GM18870 (cell line): ENCODE results near the gene INSRR.

ENCODE experiments used
- ATAC-seq: cut with Tn5 transposase; IDR thresholded peaks from one replicate; pipeline ENCODE4 v1.9.1; 2021; ENCODE audit warnings: moderate library complexity; ENCODE audit not compliant: unreplicated experiment

Gene INSRR

DNA sequence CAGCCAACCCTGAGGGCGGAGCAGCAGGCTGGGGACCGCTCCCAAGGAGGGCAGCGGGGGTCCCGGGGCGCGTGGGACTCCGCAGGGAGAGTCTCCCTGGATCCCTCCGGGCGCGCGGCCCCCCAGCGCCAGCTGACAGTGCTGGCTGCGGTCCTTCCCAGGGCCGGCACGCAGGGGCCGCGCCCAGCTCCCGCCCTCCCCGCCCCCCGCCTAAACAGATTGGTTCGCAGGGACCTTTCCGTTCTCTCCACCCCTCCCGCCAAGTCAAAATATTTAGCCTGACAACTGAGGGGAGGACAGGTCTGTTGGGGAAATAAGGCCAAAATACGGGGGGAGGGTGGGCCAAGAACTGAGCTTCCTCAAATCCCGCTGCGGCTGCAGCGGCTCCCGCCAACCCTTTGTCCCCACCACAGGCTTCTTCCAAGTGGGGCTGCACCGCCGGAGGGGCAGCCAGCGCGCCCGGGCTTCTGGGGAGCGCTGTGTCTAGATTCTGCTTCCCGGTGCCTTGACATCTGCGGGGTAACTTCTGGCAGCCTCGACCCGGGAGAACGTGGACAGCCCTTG lies at the start of gene INSRR:
Gene INSRR (minus strand): TSS at position 159 of the 564 bp plus-strand sequence. CDS start 496 bp downstream, outside the sequence.
- no peak for ATAC-seq

DNA sequence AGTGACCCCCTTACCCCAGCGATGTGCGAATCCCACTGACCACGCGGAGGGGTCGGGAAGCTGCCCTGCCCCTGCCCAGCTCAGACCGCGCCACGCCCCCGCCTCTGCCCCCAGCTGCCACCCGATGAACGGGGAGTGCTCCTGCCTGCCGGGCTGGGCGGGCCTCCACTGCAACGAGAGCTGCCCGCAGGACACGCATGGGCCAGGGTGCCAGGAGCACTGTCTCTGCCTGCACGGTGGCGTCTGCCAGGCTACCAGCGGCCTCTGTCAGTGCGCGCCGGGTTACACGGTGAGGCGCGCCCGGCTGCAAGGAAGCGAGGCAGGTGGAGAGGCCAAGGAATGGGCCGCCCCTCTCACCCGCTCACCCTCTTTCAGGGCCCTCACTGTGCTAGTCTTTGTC lies 49.6 kb upstream of the INSRR start:
- ATAC-seq, result no peak

DNA sequence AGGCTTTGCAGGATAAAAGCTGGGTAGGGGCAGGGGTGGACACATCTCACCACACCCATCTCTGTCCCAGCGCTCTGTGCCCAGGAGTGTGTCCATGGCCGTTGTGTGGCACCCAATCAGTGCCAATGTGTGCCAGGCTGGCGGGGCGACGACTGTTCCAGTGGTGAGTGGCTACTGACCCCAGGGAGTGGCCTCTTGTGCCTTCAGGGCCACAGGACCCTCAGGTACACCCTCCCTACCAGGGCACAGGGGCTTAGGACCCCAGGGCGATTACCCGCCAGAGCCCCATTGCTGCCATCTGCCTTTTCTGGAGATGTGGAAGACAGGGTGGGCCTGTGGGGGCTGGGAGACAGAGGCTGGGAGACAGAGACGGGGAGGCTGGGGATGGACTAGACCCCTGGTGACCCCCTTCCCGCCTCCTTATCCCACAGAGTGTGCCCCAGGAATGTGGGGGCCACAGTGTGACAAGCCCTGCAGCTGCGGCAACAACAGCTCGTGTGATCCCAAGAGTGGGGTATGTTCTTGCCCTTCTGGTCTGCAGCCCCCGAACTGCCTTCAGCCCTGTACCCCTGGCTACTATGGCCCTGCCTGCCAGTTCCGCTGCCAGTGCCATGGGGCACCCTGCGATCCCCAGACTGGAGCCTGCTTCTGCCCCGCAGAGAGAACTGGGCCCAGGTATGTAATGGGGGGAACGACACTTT lies 47.4 kb upstream of the INSRR start:
- ATAC-seq, result no peak

DNA sequence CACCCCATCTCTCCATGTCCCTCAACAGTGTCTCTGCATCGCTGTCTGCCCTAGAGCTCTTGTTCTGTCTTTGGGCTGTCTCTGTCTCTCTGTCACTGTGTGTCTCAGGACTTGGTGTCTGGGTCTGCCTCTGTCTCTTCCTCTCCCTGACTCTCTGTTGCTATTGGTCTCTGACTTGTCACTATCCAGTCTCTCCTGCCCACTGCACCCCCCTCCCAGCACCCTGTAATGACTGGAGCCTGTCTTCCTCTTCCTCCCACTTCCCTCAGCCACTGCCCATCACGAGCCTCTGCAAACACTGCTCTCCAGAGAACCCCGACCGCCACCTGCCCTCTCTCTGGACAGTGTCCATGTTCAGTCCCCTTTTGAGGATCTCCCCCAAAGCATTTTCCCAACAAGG lies 46.7 kb upstream of the INSRR start:
- ATAC-seq, result no peak

DNA sequence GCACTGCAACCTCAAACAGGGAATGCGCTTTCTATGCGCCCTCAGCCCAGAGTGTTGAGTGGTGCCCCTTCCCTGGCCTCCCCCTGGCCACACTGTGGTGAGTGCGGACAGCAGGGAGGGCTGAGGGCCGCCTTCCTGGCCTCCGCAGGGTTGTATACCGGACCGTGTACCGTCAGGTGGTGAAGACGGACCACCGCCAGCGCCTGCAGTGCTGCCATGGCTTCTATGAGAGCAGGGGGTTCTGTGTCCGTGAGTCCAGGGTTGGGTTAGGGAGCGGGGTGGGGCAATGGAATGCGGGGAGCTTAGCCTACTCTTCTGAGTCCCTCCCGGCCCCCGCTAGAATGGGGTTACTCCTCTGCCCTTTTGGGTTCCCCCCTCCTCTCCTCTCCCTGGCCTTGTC lies 46.3 kb upstream of the INSRR start:
- ATAC-seq, result no peak

DNA sequence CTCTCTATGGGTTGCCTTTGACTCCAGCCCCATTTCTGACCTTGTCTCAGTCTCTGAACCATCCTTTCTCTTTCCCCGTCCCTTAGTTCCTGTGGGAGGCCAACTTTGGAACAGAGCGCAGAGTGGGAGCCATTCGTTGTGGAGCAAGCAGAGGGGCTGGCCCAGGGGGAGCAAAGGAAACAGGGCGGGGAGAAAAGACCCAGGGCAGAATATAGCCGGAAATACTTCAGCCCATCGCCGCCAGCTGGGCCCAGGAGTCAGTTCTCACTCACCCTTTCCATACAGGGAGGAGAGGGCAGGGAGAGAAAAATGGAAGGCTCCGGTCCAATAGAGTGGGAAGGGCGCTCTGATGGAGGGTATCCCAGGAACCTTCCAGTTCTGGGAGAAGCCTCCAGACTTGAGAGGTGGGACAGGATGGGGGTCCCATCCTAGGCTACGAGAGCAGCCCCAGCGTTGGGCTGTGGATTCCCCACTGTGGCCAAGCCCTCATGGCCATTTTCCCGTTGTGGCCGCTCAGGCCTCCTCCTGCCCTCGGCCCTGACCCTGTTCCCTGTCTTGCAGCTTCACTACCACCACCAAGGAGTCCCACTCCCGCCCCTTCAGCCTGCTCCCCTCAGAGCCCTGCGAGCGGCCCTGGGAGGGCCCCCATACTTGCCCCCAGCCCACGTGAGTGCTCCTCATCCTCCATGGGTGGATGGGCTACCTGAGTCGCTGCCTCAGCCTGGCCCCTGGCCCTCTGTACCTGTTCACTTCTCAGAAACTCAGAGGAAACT lies 45.5 kb upstream of the INSRR start:
- no peak for ATAC-seq

DNA sequence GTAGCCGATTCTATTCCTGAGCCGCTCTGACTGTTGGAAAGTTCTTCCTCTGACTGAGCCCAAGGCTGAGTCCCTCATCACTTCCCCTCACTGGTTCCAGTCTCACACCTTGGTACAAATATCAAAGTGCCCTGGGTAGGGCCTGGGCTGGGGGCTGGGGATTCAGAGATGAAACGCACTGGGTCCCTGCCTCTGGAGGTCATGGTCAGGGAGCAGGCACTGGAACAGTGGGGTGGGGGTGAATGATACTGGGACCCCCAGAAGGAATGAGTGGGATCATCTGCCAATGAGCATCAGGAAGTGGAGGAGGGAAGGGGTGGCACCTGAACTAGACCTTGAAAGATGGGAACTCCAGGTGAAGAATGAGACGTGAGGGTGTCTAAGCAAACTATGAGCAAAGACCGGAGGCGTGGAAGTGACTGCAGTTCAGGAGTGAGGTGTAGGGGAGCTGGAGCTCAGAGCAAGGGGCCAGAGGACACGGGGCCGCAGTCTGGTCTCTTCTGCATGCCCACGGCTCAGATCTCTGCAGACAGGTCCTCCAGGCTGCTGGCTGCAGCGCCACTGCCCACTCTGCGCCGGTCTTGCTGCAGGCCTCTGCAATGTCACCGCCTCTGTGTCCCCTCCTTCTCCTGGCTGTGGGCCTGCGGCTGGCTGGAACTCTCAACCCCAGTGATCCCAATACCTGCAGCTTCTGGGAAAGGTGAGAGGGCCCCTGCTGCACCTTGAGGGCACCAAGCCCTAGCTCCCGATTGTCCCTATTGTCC lies 44.6 kb upstream of the INSRR start:
- ATAC-seq, result no peak

DNA sequence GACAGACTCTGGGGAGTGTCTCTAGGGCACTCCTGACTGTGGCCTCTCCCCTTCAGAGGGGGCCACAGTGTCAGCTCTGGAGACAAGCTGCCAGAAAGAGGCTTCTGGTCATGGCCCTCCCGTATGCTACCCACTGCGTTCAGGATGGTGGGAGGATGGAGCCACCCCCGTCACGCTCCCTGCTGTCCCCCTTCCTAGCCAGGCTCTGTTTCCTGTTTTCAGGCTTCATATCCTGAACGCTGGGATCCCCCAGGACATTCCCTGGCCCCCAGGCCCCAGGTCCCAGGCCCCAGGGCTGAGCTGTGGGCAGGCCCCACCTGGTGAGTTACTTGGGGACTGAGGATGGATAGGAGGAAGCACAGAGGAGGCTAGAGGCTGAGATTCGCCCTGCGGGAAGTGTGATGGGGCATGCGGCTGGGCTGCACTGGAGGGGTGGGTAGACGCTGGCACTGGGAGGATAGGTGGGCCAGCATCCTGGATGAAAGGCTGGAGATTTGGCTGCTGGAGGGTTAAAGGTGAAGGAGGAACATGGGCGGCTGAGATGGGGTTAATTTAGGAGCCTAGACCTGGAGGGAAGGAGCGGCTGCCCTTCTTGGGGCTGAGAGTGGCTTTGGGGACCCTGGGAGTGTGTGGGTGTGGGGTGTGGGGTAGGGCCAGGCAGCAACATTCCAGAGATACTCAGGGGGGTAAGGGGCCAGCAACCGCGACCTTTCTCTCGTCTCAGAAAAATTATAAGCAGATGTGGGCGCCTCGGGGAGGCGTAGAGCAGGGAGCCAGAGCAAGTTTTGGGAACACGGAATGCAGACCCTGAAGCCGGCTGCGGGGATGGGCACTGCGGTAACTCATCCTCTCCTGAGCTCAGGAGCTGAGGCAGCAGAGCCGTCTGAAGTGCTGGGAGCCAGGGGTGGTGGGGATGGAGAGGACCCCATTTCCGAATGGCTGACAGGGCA lies 43.3 kb upstream of the INSRR start:
- ATAC-seq, result no peak

DNA sequence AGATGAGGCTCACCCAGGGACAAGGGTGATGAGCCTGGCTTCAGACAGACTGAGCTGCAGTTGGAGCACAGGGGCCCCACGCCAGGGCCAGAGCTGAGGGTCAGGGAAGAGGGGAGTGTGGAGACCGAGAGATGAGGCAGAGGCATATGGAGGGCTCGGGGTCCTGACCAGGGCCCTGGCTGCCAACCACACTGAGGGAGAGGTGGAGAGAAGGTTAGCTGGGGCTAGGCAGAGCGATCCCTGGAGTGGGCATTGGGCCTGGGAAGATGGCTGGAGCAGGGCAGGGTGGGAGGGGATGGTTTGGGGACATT lies 42.6 kb upstream of the INSRR start:
- ATAC-seq, result no peak

DNA sequence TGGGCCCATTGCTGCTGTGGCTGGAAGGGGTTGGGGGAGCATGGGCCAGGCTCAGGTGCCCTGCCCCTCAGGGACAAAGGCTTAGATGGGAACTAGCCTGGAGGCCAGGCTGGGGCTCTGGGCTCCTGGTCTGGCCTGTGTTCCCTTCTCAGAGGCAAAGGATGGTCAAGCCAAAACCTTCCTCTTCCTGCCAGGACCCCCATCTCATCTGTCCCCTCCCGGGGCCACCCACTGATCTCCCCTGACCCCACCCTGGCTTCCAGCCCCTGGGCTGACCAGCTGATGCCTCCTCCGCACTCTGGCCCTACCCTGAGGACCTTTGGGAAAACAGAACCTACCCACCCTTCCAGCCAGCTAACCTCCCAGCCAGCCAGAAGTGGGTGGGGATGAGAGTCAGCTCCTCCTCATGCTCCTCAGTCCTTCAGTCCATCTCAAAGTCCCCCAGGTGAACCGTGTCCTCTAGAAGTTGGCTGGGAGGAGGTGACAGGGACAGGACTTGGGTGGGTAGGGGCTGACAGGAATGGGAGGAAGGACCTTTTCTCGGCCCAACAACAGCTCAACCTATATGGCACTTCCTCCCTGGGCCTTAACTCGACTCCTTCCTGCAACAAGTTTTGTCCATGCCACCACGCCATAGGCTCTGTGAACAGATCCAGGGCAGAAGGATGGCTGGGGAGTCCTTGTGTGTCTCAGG lies 42.1 kb upstream of the INSRR start:
- no peak for ATAC-seq

DNA sequence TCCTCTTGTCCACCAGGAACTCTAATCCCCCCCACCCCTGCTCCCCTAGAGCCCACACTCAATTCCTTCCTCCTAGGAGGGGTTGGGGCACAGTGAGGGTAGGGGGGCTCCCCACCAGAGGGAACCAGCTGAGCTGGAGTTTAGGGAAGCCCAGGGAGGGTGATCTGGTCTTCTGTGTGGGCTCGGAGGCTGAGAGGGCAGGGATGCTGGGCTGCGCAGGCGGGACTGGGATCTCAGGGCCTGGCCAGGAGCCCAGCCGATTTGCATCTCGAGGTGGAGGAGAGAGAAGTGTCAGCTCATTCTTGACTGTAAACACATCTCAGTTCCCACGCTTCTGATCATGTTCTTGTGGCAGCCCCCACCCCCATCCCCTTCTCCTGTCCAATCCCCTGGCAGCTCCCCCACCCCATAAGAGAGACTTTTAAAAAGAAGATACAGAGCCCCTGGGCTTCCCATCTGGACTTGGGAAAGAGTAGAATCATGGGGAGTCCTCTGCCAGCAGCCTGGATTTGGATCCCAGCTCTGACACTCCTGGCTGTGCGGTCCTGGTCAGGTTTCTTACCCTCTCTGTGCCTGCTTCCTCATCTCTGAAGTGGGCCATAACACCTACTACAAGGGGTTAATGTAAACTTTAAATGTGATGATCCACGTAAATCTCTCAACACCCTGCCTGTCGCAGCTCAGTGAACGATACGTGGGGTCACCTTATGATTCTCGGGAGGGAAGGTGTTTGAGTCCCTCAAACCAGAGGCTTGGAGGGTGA lies 41.2 kb upstream of the INSRR start:
- ATAC-seq, result no peak

DNA sequence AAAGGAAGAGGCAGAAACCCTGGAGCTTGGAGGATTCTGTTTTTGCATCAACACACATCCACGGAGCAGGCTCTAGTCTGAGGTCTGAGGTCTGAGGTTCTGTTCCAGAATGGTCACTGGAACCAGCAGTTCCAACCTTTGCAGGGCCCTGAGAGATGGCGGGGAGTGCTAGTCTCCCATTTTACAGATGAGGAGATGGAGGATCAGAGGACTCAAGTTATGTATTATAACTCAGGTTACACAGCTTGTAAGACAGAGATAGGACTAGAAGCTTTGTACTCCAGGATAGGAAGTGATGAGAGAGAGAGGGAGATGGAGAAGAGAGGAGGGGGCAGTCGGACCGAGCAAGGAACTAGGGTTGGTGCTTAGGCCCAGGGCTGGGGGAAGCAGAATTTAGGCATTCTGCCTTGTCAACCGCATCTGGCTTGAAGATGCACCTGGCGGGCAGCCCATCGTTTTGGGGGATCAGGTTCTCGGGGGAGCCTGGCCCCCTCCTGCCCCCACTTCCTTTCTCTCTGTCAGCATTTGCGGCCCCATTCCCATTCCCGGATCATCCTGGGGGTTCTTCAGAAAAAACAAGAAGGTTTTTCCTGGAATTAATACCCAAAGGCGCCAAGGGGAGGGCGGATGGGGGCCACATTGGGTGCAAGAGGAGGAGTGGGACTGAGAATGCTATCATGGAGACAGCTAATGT lies 40.2 kb upstream of the INSRR start:
- no peak for ATAC-seq

DNA sequence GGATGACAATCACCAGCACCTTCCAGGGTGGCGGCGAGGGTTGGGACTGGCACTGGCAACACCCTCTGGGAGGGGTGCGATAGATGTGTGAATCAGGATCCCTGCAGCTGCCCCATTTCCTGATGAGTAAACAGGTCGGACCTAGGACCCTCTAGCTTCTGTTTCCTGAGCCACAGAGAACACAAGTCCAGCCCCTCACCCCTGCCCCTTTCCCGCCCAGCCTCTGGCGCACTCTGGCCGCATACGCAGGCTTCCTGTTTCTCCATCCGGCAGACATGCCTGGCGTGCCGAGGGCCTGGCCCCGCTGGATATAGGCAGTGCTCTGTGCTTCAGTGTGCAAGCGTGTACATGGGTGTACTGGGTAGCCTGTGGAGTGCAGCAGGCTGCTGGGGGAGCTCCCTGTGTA lies 39.2 kb upstream of the INSRR start:
- ATAC-seq, result no peak

DNA sequence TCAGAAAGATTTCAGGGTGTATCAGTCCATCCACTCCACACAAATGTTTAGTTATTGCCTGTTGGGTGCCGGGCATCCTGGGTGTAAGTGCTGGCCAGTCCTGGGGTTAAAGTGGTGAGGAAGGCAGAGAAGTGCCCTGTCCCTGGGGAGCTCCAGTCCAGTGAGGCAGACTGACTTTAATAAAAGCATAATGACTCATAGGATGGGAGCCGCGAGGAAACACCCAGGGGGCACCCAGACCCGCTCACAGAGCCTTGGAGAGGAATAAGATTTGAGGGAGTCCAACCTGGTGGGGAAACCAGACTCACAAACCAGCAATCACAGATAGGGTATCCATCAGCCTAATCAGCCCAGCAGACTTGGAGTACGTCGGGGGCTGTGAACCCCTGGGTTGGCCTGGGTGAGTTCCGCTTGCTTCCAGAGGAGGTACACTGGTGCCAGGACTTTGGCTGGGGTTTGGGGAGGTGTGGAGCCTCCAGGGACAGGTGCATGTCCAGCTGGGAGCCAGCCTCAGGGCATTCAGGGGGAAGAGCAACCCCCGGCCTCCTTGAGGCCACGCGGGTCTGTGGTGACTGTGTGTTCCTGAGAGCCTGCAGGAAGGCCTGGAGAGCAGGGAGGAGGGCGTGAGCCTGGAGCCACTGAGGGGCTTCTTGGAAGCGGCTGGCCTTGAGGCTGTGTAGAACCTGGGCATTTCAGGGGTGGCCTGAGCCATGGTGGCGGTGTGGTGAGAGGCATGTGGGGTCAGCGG lies 38.3 kb upstream of the INSRR start:
- no peak for ATAC-seq

DNA sequence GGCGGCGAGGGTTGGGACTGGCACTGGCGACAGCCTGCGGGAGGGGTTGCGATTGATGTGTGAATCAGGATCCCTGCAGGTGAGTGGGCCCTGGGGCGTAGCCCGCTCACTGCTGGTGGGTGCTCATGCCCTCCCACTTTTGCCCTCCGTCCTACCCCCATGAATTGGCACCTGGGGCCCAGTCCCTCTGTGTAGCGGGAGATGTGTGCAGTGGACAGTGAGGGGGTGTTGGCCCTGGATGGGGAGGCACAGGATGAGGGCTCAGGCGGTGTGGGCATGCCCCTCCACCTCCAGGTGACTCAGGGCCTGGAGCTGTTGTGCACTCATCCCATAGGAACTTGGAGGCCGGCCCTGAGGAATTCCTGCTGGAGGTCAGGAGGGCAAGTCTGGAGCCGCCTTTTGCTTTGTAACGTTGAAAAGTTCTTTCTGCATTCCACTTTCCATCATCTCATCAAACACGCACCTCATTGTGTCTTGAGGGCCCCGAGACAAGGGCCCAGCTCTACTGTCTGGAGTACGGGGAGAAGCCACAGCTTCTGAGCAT lies 37.6 kb upstream of the INSRR start:
- no peak for ATAC-seq

DNA sequence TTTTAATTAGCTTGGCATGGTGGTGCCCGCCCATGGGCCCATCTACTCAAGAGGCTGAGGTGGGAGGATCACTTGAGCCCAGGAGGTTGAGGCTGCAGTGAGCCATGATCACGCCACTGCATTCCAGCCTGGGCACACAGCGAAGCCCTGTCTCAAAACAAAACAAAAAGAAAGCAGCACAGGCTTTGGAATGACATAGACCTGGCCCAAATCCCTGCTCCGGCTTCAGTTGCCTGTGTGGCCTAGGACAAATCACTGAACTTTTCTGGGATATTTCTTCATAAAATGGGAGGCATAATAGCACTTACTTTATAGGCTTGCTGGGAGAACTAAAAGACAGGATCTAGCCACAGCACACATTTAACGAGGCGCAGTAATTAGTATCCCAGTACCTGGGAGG lies 37.0 kb upstream of the INSRR start:
- ATAC-seq, result no peak

DNA sequence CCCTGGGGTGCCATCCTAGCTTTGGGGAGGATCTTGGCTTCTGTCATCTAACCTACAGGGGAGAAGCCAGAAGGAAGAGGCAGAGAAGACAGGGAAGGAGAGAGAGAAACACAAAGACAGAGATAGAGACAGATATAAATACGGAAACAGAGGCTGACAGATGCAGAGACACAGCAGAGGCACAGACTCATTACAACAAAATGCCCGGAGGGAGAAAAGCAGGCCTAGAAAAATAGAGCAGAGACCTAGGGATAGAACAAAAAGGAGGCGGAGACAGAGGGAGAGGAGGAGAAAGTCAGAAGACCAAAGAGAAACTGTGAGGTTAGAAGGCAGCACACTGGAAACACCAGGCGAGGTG lies 36.5 kb upstream of the INSRR start:
- ATAC-seq, result no peak
